HEK293 (cell line): Measurements from ENCODE around the gene ATP5F1A.

Experiments used
- CTCF ChIA-PET: fragments of 350-600 bp; formaldehyde crosslinking; extraction: SDS; loops from one replicate; lab custom pipeline; 2021; ENCODE audit warnings: antibody characterized with exemption; lab: Yijun Ruan, JAX
- POLR2A ChIA-PET: fragments of 300-600 bp; formaldehyde crosslinking; extraction: SDS; loops from one replicate; lab custom pipeline; 2020; ENCODE audit warnings: antibody characterized with exemption, inconsistent platforms; lab: Yijun Ruan, JAX
- H3K27ac ChIP-seq: fragments of 200-500 bp; sonication (Bioruptor generic); 2 replicates; pipeline ENCODE4 v1.5.1; 2014; ENCODE audit warnings: low read depth, low read length, control low read depth, inconsistent platforms; ENCODE audit errors: extremely low read depth
- H3K36me3 ChIP-seq, 2 experiments: fragments of 200-500 bp in 1 of 2; sonication (Bioruptor generic) in 1 of 2; 1 replicate in 1 of 2; 2 replicates in 1 of 2; pipeline ENCODE4 v1.5.1; 2014 to 2017; ENCODE audit warnings: inconsistent platforms in 2 of 2, low read length in 2 of 2; ENCODE audit not compliant: control insufficient read depth in 2 of 2, insufficient read depth in 1 of 2
- H3K4me1 ChIP-seq: fragments of 200-500 bp; sonication (Bioruptor generic); 2 replicates; pipeline ENCODE4 v1.5.1; 2014; ENCODE audit warnings: mild to moderate bottlenecking, low read length, inconsistent platforms; ENCODE audit not compliant: control insufficient read depth, insufficient read depth
- H3K4me3 ChIP-seq: 2 replicates; pipeline ENCODE4 v1.5.1; 2011; ENCODE audit warnings: low read depth, mild to moderate bottlenecking, control low read depth, low read length, moderate library complexity
- H3K9me3 ChIP-seq: fragments of 200-500 bp; sonication (Bioruptor generic); 2 replicates; pipeline ENCODE4 v1.5.1; 2014; ENCODE audit warnings: low read depth, low read length, inconsistent platforms; ENCODE audit not compliant: control insufficient read depth, insufficient read depth
- CTCF ChIP-seq: fragments of 450-650 bp; formaldehyde crosslinking; IDR thresholded peaks from 2 replicates; pipeline ENCODE4 v1.5.1; 2016; ENCODE audit warnings: missing biosample characterization, missing genetic modification characterization
- KLF17 ChIP-seq: fragments of 450-650 bp; formaldehyde crosslinking; IDR thresholded peaks from 2 replicates; pipeline ENCODE4 v1.5.1; 2016; ENCODE audit warnings: missing biosample characterization, missing genetic modification characterization
- PRDM2 ChIP-seq: fragments of 450-650 bp; formaldehyde crosslinking; IDR thresholded peaks from 2 replicates; pipeline ENCODE4 v1.5.1; 2016; ENCODE audit warnings: missing biosample characterization, missing genetic modification characterization, borderline replicate concordance
- PRDM6 ChIP-seq: fragments of 450-650 bp; formaldehyde crosslinking; IDR thresholded peaks from 2 replicates; pipeline ENCODE4 v1.5.1; 2017; ENCODE audit warnings: missing biosample characterization, missing genetic modification characterization
- ZBTB1 ChIP-seq: fragments of 450-650 bp; formaldehyde crosslinking; IDR thresholded peaks from 2 replicates; pipeline ENCODE4 v1.5.1; 2016; ENCODE audit warnings: missing biosample characterization, missing genetic modification characterization
- ZBTB8A ChIP-seq: fragments of 450-650 bp; formaldehyde crosslinking; IDR thresholded peaks from 2 replicates; pipeline ENCODE4 v1.5.1; 2016; ENCODE audit warnings: missing biosample characterization, missing genetic modification characterization
- ZNF121 ChIP-seq: fragments of 450-650 bp; formaldehyde crosslinking; IDR thresholded peaks from 2 replicates; pipeline ENCODE4 v1.5.1; 2016; ENCODE audit warnings: missing biosample characterization, missing genetic modification characterization
- ZNF18 ChIP-seq: fragments of 450-650 bp; formaldehyde crosslinking; IDR thresholded peaks from 2 replicates; pipeline ENCODE4 v1.5.1; 2016; ENCODE audit warnings: missing biosample characterization, missing genetic modification characterization
- ZNF514 ChIP-seq: fragments of 450-650 bp; formaldehyde crosslinking; IDR thresholded peaks from 2 replicates; pipeline ENCODE4 v1.5.1; 2016; ENCODE audit warnings: missing biosample characterization, missing genetic modification characterization
- ZNF548 ChIP-seq: fragments of 450-650 bp; formaldehyde crosslinking; IDR thresholded peaks from 2 replicates; pipeline ENCODE4 v1.5.1; 2016; ENCODE audit warnings: missing biosample characterization, missing genetic modification characterization
- ZNF555 ChIP-seq: fragments of 450-650 bp; formaldehyde crosslinking; conservative IDR thresholded peaks from 2 replicates; pipeline ENCODE4 v1.5.1; 2017; ENCODE audit warnings: missing biosample characterization, mild to moderate bottlenecking, missing genetic modification characterization, inconsistent platforms
- ZNF664 ChIP-seq: fragments of 450-650 bp; formaldehyde crosslinking; IDR thresholded peaks from 2 replicates; pipeline ENCODE4 v1.5.1; 2016; ENCODE audit warnings: missing biosample characterization, missing genetic modification characterization

ATP5F1A gene

GRCh38 chr18:46070232-46070631 lies 27.9 kb downstream of the ATP5F1A start:
- H3K9me3 ChIP-seq = no peaks in the 10 kb centered on the region
- no peaks in the 10 kb centered on the region for H3K36me3 ChIP-seq
- no peak overlapping the region for H3K4me3 ChIP-seq
- no peak overlapping the region for H3K27ac ChIP-seq
- no peaks in the 10 kb centered on the region for H3K4me1 ChIP-seq
- POLR2A ChIA-PET = interaction anchor here (0.9 kb wide), 1 partner anchor 22 kb away, joined by 3 read pairs; no protein-coding TSS in a partner anchor
- CTCF ChIA-PET = interaction anchor here (0.7 to 1.3 kb wide), 3 partner anchors 97 to 404 kb away, joined by 3 read pairs; no protein-coding TSS in a partner anchor
- TF ChIP-seq PRDM2 = no peak
- TF ChIP-seq ZNF664 = no peak
- TF ChIP-seq, all 188 proteins: peak for 0

GRCh38 chr18:46069524-46069923 lies 28.6 kb downstream of the ATP5F1A start:
- H3K36me3 ChIP-seq = no peaks in the 10 kb centered on the region
- no peak for TF ChIP-seq ZBTB1 (tag by site-specific recombination)
- TF ChIP-seq ZNF514 (tag by site-specific recombination) = no peak
- no peak for TF ChIP-seq ZNF548 (tag by site-specific recombination)
- TF ChIP-seq ZNF18 (tag by site-specific recombination) = no peak
- TF ChIP-seq PRDM6 (tag by site-specific recombination) = no peak
- TF ChIP-seq ZBTB8A (tag by site-specific recombination) = no peak
- TF ChIP-seq KLF17 (tag by site-specific recombination) = no peak
- TF ChIP-seq ZNF121 (tag by site-specific recombination) = no peak
- TF ChIP-seq CTCF (tag by site-specific recombination) = no peak
- TF ChIP-seq ZNF555 (tag by site-specific recombination) = no peak
- TF ChIP-seq, all 188 proteins: peak for 0
- H3K27ac ChIP-seq = no peak overlapping the region
- no peak overlapping the region for H3K4me3 ChIP-seq
- no peaks in the 10 kb centered on the region for H3K4me1 ChIP-seq
- ChIA-PET CTCF (interaction anchor here (0.7 to 1.3 kb wide), 4 partner anchors 75 to 403 kb away, joined by 3 read pairs; no protein-coding TSS in a partner anchor), POLR2A (interaction anchor here (0.9 kb wide), 1 partner anchor 23 kb away, joined by 3 read pairs; no protein-coding TSS in a partner anchor)
- H3K9me3 ChIP-seq = no peaks in the 10 kb centered on the region
